Measurements from ENCODE around the gene TCF7L1.

Gene TCF7L1

DNA sequence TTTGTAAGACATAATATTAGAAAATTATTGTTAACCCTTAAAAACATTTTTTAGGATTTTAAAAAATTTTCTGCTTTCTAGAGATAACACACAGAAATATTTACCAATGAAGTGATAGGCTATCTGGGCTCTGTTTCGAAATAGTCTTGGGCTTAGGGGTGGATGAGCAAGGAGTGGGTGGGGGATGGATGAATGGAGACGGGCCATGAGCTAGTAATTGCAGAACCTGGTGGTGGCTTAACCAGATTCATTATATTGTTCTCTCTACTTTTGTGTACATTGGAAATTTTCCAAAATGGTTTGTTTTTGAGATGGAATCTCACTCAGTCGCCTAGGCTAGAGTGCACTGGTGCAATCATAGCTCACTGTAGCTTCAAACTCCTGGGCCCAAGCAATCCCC lies 89.6 kb downstream of the TCF7L1 start:
- TF ChIP-seq, protein P1, sequence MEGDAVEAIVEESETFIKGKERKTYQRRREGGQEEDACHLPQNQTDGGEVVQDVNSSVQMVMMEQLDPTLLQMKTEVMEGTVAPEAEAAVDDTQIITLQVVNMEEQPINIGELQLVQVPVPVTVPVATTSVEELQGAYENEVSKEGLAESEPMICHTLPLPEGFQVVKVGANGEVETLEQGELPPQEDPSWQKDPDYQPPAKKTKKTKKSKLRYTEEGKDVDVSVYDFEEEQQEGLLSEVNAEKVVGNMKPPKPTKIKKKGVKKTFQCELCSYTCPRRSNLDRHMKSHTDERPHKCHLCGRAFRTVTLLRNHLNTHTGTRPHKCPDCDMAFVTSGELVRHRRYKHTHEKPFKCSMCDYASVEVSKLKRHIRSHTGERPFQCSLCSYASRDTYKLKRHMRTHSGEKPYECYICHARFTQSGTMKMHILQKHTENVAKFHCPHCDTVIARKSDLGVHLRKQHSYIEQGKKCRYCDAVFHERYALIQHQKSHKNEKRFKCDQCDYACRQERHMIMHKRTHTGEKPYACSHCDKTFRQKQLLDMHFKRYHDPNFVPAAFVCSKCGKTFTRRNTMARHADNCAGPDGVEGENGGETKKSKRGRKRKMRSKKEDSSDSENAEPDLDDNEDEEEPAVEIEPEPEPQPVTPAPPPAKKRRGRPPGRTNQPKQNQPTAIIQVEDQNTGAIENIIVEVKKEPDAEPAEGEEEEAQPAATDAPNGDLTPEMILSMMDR (IDR thresholded peaks at IDR 0.05; ENCODE audit: low read depth, low read length), result no peak
- H3K4me3 ChIP-seq (ENCODE audit: low read depth, low read length), result no peak overlapping the region

DNA sequence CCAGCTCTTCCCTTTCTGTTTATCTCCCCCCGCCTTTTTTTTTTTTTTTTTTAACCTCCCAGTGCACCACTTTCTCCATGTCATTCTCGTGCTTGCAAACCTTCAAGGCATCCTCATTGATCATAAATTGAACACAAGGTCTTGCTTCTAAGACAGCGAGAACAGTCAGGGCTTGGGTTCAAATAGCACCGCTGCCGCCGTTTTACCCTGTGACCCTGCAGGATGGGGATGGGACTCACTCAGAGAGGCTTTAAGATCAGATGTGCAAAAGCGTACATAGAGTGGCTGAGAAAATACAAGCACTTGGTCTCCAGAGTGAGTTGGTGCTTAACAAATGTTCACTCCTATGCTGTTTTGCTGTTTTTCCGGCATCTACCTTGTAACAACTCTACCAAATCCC lies 93.6 kb downstream of the TCF7L1 start:
- no peak overlapping the region for H3K4me3 ChIP-seq (ENCODE audit: low read depth, low read length)
- TF ChIP-seq, protein P1 (IDR thresholded peaks at IDR 0.05; ENCODE audit: low read depth, low read length), result no peak

DNA sequence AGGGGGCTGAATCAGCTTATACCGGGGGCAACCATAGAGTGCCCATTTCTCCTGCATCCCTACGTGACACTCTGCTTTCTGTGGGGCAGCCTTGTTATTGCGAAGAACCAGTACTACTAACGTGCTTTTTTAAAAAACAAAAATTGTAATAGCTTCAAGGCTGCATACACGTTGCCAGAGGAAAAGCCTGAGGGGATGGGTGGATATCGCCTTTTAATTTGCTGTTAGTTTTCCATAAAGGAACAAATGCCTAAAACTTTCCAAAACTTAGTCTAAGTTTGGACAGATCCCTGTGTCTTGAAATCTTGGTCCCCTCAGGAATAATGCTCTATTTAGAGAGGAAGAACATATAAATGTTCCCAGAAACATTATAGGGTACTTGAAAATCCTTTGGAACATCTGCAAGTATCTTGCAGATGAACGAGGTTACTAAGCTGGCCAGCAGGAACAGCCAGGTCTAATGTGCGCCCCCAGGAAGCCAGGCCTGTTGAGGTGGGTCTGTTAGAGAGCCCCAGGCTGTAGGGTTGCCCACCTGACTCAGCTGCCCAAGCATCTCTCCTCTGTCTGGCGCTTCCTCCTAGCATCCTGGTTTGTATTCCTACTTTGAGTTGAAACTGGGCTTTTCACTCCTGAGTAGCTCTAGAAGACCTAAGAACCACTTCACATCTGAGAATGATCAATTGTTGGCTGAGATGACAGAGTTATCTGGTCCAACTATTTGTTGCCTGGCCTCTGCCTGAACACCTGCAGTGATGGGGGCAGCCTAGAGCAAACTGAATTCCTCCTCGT lies 97.7 kb downstream of the TCF7L1 start:
- TF ChIP-seq, protein P1 (IDR thresholded peaks at IDR 0.05; ENCODE audit: low read depth, low read length), result no peak
- no peak overlapping the region for H3K4me3 ChIP-seq (ENCODE audit: low read depth, low read length)

DNA sequence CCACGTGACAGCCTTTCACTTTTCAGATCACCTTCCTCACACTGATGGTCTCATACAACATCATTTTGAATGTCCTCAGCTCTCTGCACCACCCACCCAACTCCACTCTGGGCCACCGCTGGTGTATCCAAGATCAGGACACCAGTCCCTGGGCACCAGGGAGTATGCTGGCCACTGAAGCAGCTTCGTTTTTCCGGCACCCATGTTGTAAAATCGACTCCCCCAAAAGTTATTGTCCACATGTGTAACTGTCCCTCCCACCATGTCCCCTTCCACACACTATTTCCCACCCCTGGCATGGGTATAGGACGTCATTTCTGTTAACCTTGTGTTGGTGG lies 98.2 kb downstream of the TCF7L1 start:
- no peak overlapping the region for H3K4me3 ChIP-seq (ENCODE audit: low read depth, low read length)
- TF ChIP-seq, protein P1 (IDR thresholded peaks at IDR 0.05; ENCODE audit: low read depth, low read length), result no peak

DNA sequence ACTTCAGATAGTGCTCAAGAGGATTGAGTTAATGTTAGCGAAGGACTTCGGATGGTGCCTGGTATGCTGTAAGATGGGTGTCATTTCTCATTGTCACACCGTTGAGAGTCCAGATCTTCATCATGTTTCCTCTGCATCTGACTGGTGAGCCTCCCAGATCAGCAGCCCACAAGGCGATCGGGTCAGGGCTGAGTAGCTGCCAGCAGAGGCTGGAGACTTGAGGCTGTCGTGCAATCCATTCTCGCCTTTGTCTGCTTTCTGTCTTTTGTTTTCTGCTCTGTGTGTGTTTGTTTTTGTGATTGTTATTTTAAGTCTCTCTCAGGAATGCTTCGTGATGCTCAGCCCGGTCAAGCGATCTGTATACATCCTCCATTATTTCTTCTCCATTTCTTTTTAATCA lies 98.8 kb downstream of the TCF7L1 start:
- H3K4me3 ChIP-seq (ENCODE audit: low read depth, low read length), result no peak overlapping the region
- TF ChIP-seq, protein P1 (IDR thresholded peaks at IDR 0.05; ENCODE audit: low read depth, low read length), result no peak

DNA sequence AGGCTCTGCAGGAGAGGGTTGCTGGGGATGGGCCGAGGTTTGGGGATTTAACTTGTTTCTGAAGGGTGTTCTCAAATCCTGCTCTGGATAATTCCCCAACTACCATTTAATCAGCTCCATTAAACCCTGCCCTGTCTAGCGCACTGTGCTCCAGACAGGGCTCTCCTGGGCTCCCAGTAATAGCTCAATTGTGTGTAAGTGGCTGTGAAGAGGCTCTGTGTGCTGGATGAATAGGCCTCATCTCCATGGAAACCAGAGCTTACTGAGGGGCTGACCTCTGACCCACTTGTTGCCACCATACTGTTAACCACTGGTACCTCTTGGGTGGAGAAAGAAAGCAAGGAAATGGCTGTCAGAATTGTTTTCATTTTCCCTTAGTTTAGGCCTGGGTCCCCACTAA lies 101.7 kb downstream of the TCF7L1 start:
- TF ChIP-seq, protein P1 (IDR thresholded peaks at IDR 0.05; ENCODE audit: low read depth, low read length), result no peak
- H3K4me3 ChIP-seq (ENCODE audit: low read depth, low read length), result no peak overlapping the region

DNA sequence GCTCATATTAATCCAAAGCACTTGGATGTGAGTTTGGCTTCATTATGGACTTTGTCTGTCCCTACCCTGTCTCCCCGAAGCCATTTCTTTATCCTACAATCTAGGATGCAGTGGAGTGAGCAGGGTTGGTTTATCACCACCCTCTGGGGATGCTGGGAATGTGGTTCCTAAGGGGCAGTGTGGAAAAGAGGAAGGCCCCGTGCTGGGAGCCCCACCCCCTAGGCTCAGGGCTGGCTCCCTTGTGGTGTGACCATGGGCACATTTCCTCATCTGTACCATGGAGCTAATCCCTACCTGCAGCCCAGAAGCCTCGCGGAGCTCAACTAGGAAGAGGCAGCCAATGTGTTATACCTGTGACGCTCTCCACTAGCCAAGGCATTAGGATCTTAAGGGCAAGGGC lies 102.1 kb downstream of the TCF7L1 start:
- TF ChIP-seq, protein P1 (IDR thresholded peaks at IDR 0.05; ENCODE audit: low read depth, low read length), result no peak
- no peak overlapping the region for H3K4me3 ChIP-seq (ENCODE audit: low read depth, low read length)
